ENCODE results near the gene GALP. TPM values are rescaled to one million over a fixed set of nuclear protein-coding genes. Genes with fewer than 3 reads are reported as not detected.

GALP gene
- total RNA-seq, 1 donor from 2014 or later = not detected

- no peaks in the 10 kb centered on the region for H3K27me3 ChIP-seq (ENCODE audit: control insufficient read depth, insufficient read depth, low read length)
- peak; percentile 95 for DNase-seq (ENCODE audit: low read depth)
- no peaks in the 10 kb centered on the region for H3K36me3 ChIP-seq (ENCODE audit: control insufficient read depth, insufficient read depth, low read length)
- TF ChIP-seq CTCF (IDR thresholded peaks at IDR 0.05; ENCODE audit: insufficient read depth, low read length, poor library complexity, severe bottlenecking) = no peak
- H3K4me3 ChIP-seq (ENCODE audit: low read depth, low read length) = peak within 1 kb of the TSS; percentile 69
Measured at GRCh38 chr19:56140583-56141416, 35.0 kb upstream of the GALP start, which contains the start of gene ZNF444. TSS of gene ZNF444 (plus strand) at chr19:56141287. CDS start at chr19:56146912, 5,625 bp downstream.

GRCh38 chr19:56141417-56141993 is 34.3 kb upstream of the GALP start:
- H3K4me3 ChIP-seq (ENCODE audit: low read depth, low read length) = peak overlapping the region; percentile 69
- no peak for DNase-seq (ENCODE audit: low read depth)
- no peaks in the 10 kb centered on the region for H3K36me3 ChIP-seq (ENCODE audit: control insufficient read depth, insufficient read depth, low read length)
- TF ChIP-seq CTCF (IDR thresholded peaks at IDR 0.05; ENCODE audit: insufficient read depth, low read length, poor library complexity, severe bottlenecking) = no peak
- no peaks in the 10 kb centered on the region for H3K27me3 ChIP-seq (ENCODE audit: control insufficient read depth, insufficient read depth, low read length)

GRCh38 chr19:56142087-56142787 is 33.6 kb upstream of the GALP start:
- TF ChIP-seq CTCF (IDR thresholded peaks at IDR 0.05; ENCODE audit: insufficient read depth, low read length, poor library complexity, severe bottlenecking) = no peak
- Histone ChIP-seq H3K27me3 (ENCODE audit: control insufficient read depth, insufficient read depth, low read length) (no peaks in the 10 kb centered on the region), H3K36me3 (ENCODE audit: control insufficient read depth, insufficient read depth, low read length) (peaks cover 2% of the 10 kb centered on the region), H3K4me3 (ENCODE audit: low read depth, low read length) (peak overlapping the region; percentile 69)
- DNase-seq (ENCODE audit: low read depth) = no peak

GRCh38 chr19:56142897-56143434 is 32.8 kb upstream of the GALP start:
- TF ChIP-seq CTCF (IDR thresholded peaks at IDR 0.05; ENCODE audit: insufficient read depth, low read length, poor library complexity, severe bottlenecking) = no peak

GRCh38 chr19:56144376-56144775 is 31.4 kb upstream of the GALP start:
- H3K4me3 ChIP-seq (ENCODE audit: low read depth, low read length) = no peak overlapping the region
- TF ChIP-seq CTCF (IDR thresholded peaks at IDR 0.05; ENCODE audit: insufficient read depth, low read length, poor library complexity, severe bottlenecking) = no peak
- DNase-seq (ENCODE audit: low read depth) = no peak
- no peaks in the 10 kb centered on the region for H3K27me3 ChIP-seq (ENCODE audit: control insufficient read depth, insufficient read depth, low read length)
- H3K36me3 ChIP-seq (ENCODE audit: control insufficient read depth, insufficient read depth, low read length) = peaks cover 2% of the 10 kb centered on the region

More at GRCh38 chr19:56142897-56143434, 32.8 kb upstream of the GALP start:
- DNase-seq (ENCODE audit: low read depth) = no peak
- H3K27me3 ChIP-seq (ENCODE audit: control insufficient read depth, insufficient read depth, low read length) = no peaks in the 10 kb centered on the region
- H3K36me3 ChIP-seq (ENCODE audit: control insufficient read depth, insufficient read depth, low read length) = peaks cover 2% of the 10 kb centered on the region
- H3K4me3 ChIP-seq (ENCODE audit: low read depth, low read length) = no peak overlapping the region

Data from kidney epithelial cell (primary cell).